CD4-positive, CD25-positive, alpha-beta regulatory T cell (primary cell): ENCODE results near the gene PLXNA4. TPM values are rescaled to one million over a fixed set of nuclear protein-coding genes. Genes with fewer than 3 reads are reported as not detected.

Source experiments
- ATAC-seq, 2 donors: fragments of 150-1000 bp; cut with Tn5 transposase; one replicate each; pipeline ENCODE4 v1.10.0; 2021; ENCODE audit warnings: low read depth in 2 of 2, moderate number of reproducible peaks in 2 of 2, moderate library complexity in 1 of 2
- DNase-seq, 3 donors: peaks; one replicate each; pipeline versions ENCODE4 v3.0.0 to v3.0.0-alpha.2; 2012 to 2022; ENCODE audit warnings: mixed read lengths in 1 of 3
- H3K27ac ChIP-seq: one replicate; pipeline ENCODE4 v1.7.0; 2013; ENCODE audit warnings: mild to moderate bottlenecking, low read length; ENCODE audit not compliant: insufficient read depth, poor library complexity, severe bottlenecking
- H3K27me3 ChIP-seq: one replicate; pipeline ENCODE4 v1.7.0; 2013; ENCODE audit warnings: low read length; ENCODE audit not compliant: control insufficient read depth, insufficient read depth
- H3K36me3 ChIP-seq: one replicate; pipeline ENCODE4 v1.7.0; 2013; ENCODE audit warnings: mild to moderate bottlenecking, low read length, moderate library complexity; ENCODE audit not compliant: control insufficient read depth, insufficient read depth
- H3K4me1 ChIP-seq: 2 replicates; pipeline ENCODE4 v1.7.0; 2013; ENCODE audit warnings: mild to moderate bottlenecking, low read length; ENCODE audit not compliant: insufficient read depth, control insufficient read depth, poor library complexity, severe bottlenecking
- H3K4me3 ChIP-seq: one replicate; pipeline ENCODE4 v1.7.0; 2013; ENCODE audit warnings: low read depth, mild to moderate bottlenecking, low read length, moderate library complexity
- H3K9me3 ChIP-seq, 2 experiments: 1 replicate in 1 of 2; 2 replicates in 1 of 2; pipeline ENCODE4 v1.7.0; 2013; ENCODE audit warnings: low read length in 2 of 2, mild to moderate bottlenecking in 1 of 2, moderate library complexity in 1 of 2; ENCODE audit not compliant: control insufficient read depth in 2 of 2
- H3K27ac Mint-ChIP-seq, 3 donors: one replicate each; pipeline ENCODE4 v1.8.0; 2020 to 2022; ENCODE audit warnings: mild to moderate bottlenecking in 3 of 3, mixed read lengths in 3 of 3, moderate library complexity in 2 of 3
- H3K27me3 Mint-ChIP-seq: one replicate; pipeline ENCODE4 v1.8.0; 2022; ENCODE audit warnings: mild to moderate bottlenecking, mixed read lengths
- H3K36me3 Mint-ChIP-seq: one replicate; pipeline ENCODE4 v1.8.0; 2020; ENCODE audit warnings: mixed read lengths
- H3K4me1 Mint-ChIP-seq, 4 donors: one replicate each; pipeline ENCODE4 v1.8.0; 2020 to 2022; ENCODE audit warnings: mixed read lengths in 4 of 4, mild to moderate bottlenecking in 1 of 4
- H3K4me3 Mint-ChIP-seq, 4 donors: one replicate each; pipeline ENCODE4 v1.8.0; 2020 to 2022; ENCODE audit warnings: mild to moderate bottlenecking in 4 of 4, mixed read lengths in 4 of 4, moderate library complexity in 3 of 4
- H3K9me3 Mint-ChIP-seq, 7 donors: one replicate each; pipeline ENCODE4 v1.8.0; 2020 to 2022; ENCODE audit warnings: mixed read lengths in 7 of 7, mild to moderate bottlenecking in 3 of 7, moderate library complexity in 2 of 7
- polyA plus RNA-seq, 4 donors: library from polyadenylated mRNA; unstranded; fragments of 300-500 nt; fragmentation: Illumina TruSeq; gene quantifications; one replicate each; pipeline ENCODE4 v1.2.3, GENCODE V29; 2021
- total RNA-seq: library from RNA; stranded (reverse); gene quantifications from one replicate; pipeline ENCODE4 v1.2.3, GENCODE V29; 2022

The PLXNA4 gene
- total and polyA plus RNA-seq, 5 donors from 2014 or later = 0.27 TPM; not detected in 4

GRCh38 chr7:132164558-132165125 lies 411.6 kb downstream of the PLXNA4 start:
- ATAC-seq (no peak), DNase-seq (no peak)
- Mint-ChIP-seq H3K4me3 (no peak overlapping the region), H3K27me3 (peaks cover 11% of the 10 kb centered on the region), H3K36me3 (no peaks in the 10 kb centered on the region), H3K27ac (no peak overlapping the region), H3K9me3 (peaks cover 0 to 4% (median 0%) of the 10 kb centered on the region in 7 donors), H3K4me1 (no peaks in the 10 kb centered on the region)
- Histone ChIP-seq H3K27ac (no peak overlapping the region), H3K36me3 (no peaks in the 10 kb centered on the region), H3K9me3 (no peaks in the 10 kb centered on the region), H3K27me3 (no peaks in the 10 kb centered on the region), H3K4me1 (no peaks in the 10 kb centered on the region), H3K4me3 (no peak overlapping the region)

- no peak overlapping the region for H3K4me3 ChIP-seq
- H3K36me3 Mint-ChIP-seq = no peaks in the 10 kb centered on the region
- H3K27ac ChIP-seq = no peak overlapping the region
- peaks cover 11% of the 10 kb centered on the region for H3K27me3 Mint-ChIP-seq
- DNase-seq (no peak), ATAC-seq (no peak)
- no peaks in the 10 kb centered on the region for H3K36me3 ChIP-seq
- no peaks in the 10 kb centered on the region for H3K4me1 ChIP-seq
- peaks cover 0 to 4% (median 0%) of the 10 kb centered on the region in 7 donors for H3K9me3 Mint-ChIP-seq
- H3K27ac Mint-ChIP-seq = no peak overlapping the region
- H3K27me3 ChIP-seq = no peaks in the 10 kb centered on the region
- H3K4me3 Mint-ChIP-seq = no peak overlapping the region
- H3K9me3 ChIP-seq = no peaks in the 10 kb centered on the region
- H3K4me1 Mint-ChIP-seq = no peaks in the 10 kb centered on the region
Observed at GRCh38 chr7:132162556-132163144, 413.6 kb downstream of the PLXNA4 start.

GRCh38 chr7:132161976-132162375 lies 414.3 kb downstream of the PLXNA4 start:
- Histone ChIP-seq H3K27ac (no peak overlapping the region), H3K9me3 (no peaks in the 10 kb centered on the region), H3K4me1 (no peaks in the 10 kb centered on the region), H3K36me3 (no peaks in the 10 kb centered on the region), H3K27me3 (no peaks in the 10 kb centered on the region), H3K4me3 (no peak overlapping the region)
- DNase-seq = no peak
- ATAC-seq = no peak
- H3K4me3 Mint-ChIP-seq = no peak overlapping the region
- no peaks in the 10 kb centered on the region for H3K4me1 Mint-ChIP-seq
- no peaks in the 10 kb centered on the region for H3K36me3 Mint-ChIP-seq
- H3K9me3 Mint-ChIP-seq = peaks cover 0 to 4% (median 0%) of the 10 kb centered on the region in 7 donors
- peaks cover 11% of the 10 kb centered on the region for H3K27me3 Mint-ChIP-seq
- peak overlapping the region in 1 of 3 donors; percentile 29 for H3K27ac Mint-ChIP-seq

DNA sequence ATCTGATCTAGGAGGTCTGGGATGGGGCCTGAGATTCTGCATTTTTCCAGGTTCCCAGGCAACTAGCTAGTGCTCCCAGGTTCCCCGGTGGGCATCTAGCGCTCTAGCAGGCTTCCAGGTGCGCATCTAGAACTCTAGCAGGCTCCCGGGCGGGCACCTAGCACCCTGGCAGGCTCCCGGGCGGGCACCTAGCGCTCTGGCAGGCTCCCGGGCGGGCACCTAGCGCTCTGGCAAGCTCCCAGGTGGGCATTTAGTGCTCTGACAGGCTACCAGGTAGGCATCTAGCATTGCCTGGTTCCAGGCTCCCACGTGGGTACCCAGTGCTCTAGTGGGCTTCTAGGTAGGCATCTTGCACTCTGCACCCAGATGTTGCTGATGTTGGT lies 414.7 kb downstream of the PLXNA4 start:
- no peak overlapping the region for H3K27ac Mint-ChIP-seq
- Histone ChIP-seq H3K36me3 (no peaks in the 10 kb centered on the region), H3K27ac (no peak overlapping the region), H3K4me3 (no peak overlapping the region), H3K4me1 (no peaks in the 10 kb centered on the region), H3K9me3 (no peaks in the 10 kb centered on the region), H3K27me3 (no peaks in the 10 kb centered on the region)
- no peaks in the 10 kb centered on the region for H3K36me3 Mint-ChIP-seq
- H3K9me3 Mint-ChIP-seq = peaks cover 0 to 4% (median 0%) of the 10 kb centered on the region in 7 donors
- peaks cover 11% of the 10 kb centered on the region for H3K27me3 Mint-ChIP-seq
- ATAC-seq (no peak), DNase-seq (no peak)
- H3K4me3 Mint-ChIP-seq = no peak overlapping the region
- H3K4me1 Mint-ChIP-seq = no peaks in the 10 kb centered on the region

DNA sequence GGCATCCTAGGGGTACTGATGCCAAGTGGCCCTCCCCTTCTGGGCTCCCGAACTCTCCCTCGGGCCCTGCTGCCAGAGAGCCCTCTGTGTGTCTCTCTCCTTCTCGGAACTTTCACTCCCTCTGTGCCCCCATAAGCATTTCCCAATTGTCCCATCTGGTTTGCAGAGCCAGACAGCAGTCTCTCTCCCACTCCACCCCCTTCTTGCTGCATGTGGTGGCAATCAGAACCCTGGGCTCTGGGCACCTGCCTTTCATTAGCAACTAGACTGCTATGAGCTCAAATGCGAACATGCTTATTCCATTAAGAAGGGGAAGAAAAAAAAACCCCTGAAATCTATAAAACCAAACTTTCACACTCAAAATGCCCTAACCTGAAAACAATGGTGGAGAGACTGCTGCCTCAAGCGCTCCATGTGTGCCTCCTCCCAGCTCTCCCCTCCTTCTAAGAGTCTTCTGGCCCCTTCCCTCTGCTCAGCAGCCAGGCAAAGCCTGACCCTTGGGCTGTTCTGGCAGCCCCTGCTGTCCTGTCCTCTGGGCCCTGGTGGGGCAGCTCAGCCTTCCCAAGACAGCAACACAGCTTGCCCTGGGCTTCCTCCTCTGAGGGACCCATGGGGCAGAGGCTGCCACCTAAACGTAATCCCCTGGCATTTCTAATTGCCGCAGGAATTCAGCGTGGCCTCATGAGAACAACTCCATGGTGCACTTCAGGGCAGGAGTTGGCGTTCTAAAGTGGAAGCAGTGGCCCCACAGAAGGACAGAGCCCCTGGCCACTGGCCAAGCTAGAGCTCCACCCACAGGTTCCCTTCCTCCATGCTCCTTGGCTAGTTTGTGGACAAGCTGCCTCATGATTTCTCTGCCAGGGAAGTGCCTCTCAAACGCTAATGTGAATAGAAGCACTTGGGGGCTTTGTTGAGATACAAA lies 415.4 kb downstream of the PLXNA4 start:
- no peaks in the 10 kb centered on the region for H3K36me3 Mint-ChIP-seq
- no peaks in the 10 kb centered on the region for H3K4me1 Mint-ChIP-seq
- no peaks in the 10 kb centered on the region for H3K9me3 ChIP-seq
- H3K9me3 Mint-ChIP-seq = peaks cover 0 to 4% (median 0%) of the 10 kb centered on the region in 7 donors
- ATAC-seq (no peak), DNase-seq (no peak)
- no peak overlapping the region for H3K27ac Mint-ChIP-seq
- no peak overlapping the region for H3K4me3 ChIP-seq
- H3K27me3 ChIP-seq = no peaks in the 10 kb centered on the region
- no peak overlapping the region for H3K4me3 Mint-ChIP-seq
- H3K27me3 Mint-ChIP-seq = peaks cover 7% of the 10 kb centered on the region
- H3K36me3 ChIP-seq = no peaks in the 10 kb centered on the region
- H3K4me1 ChIP-seq = no peaks in the 10 kb centered on the region
- no peak overlapping the region for H3K27ac ChIP-seq

DNA sequence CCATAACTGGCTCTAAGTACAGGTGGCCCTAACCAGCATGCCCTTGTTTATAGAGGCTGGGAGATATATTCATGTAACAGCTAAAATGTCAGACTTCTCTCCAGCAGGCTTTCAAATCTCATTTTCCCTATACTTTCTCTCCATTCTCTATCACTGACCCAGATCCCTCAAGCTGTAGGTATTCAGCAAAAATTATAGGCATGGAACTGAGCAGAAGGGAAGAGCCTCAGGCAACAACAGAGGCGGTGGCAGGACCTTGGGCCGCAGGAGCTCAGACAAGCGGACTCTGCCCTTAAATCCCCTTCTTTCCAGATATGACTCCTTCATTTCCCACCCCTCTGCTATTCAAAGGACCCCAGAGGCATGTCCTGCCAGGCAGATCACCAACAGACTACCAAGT lies 417.4 kb downstream of the PLXNA4 start:
- Mint-ChIP-seq H3K36me3 (no peaks in the 10 kb centered on the region), H3K27ac (no peak overlapping the region), H3K9me3 (peaks cover 0 to 4% (median 0%) of the 10 kb centered on the region in 7 donors), H3K4me3 (no peak overlapping the region), H3K27me3 (no peaks in the 10 kb centered on the region), H3K4me1 (no peaks in the 10 kb centered on the region)
- H3K9me3 ChIP-seq = no peaks in the 10 kb centered on the region
- no peaks in the 10 kb centered on the region for H3K36me3 ChIP-seq
- H3K27ac ChIP-seq = no peak overlapping the region
- no peaks in the 10 kb centered on the region for H3K4me1 ChIP-seq
- no peaks in the 10 kb centered on the region for H3K27me3 ChIP-seq
- ATAC-seq = no peak
- DNase-seq = no peak
- H3K4me3 ChIP-seq = no peak overlapping the region

- no peak for ATAC-seq
- no peak for DNase-seq
- no peaks in the 10 kb centered on the region for H3K36me3 ChIP-seq
- H3K4me3 ChIP-seq = no peak overlapping the region
- Mint-ChIP-seq H3K27ac (no peak overlapping the region), H3K9me3 (peaks cover 0 to 4% (median 0%) of the 10 kb centered on the region in 7 donors), H3K4me1 (no peaks in the 10 kb centered on the region), H3K36me3 (no peaks in the 10 kb centered on the region), H3K27me3 (no peaks in the 10 kb centered on the region), H3K4me3 (no peak overlapping the region)
- no peak overlapping the region for H3K27ac ChIP-seq
- no peaks in the 10 kb centered on the region for H3K9me3 ChIP-seq
- H3K27me3 ChIP-seq = no peaks in the 10 kb centered on the region
- no peaks in the 10 kb centered on the region for H3K4me1 ChIP-seq
Observed at GRCh38 chr7:132158166-132158565, 418.1 kb downstream of the PLXNA4 start.
